GM12892 (cell line): ENCODE results near the gene CLEC4M.

Experiments used
- POLR2A ChIP-seq: IDR thresholded peaks from 2 replicates; pipeline ENCODE4 v1.6.1; 2011; ENCODE audit warnings: low read depth, low read length, control low read depth
- POLR2AphosphoS5 ChIP-seq: IDR thresholded peaks from 2 replicates; pipeline ENCODE4 v1.6.1; 2011; ENCODE audit warnings: low read depth, low read length, control low read depth
- TAF1 ChIP-seq: IDR thresholded peaks from 2 replicates; pipeline ENCODE4 v1.6.1; 2011; ENCODE audit warnings: low read depth, mild to moderate bottlenecking, control low read depth, low read length, borderline replicate concordance

DNA sequence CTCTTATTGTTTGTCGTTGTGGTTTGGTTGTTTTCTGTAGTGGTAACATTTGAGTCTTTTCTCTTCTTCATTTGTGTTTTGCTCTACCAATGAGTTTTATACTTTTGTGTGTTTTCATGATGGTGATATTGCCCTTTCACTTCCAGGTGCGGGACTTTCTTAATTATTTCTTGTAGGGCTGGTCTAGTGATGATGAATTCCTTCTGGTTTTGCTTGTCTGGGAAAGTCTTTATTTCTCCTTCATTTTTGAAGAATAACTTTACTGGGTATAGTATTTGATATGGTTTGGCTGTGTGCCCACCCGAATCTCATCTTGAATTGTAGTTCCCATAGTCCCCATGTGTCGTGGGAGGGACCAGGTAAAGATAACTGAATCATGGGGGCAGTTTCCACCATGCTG lies 6.8 kb upstream of the CLEC4M start:
- TF ChIP-seq POLR2A (no peak), POLR2AphosphoS5 (no peak), TAF1 (no peak)
